Measurements from ENCODE around the gene RASSF1.
"Not testable (repeated sequence)": the region's sequence is repeated elsewhere in the genome, so short reads cannot be mapped to it uniquely, and the experiment has no call there.

The RASSF1 gene

GRCh38 chr3:50318615-50319014, 22.0 kb downstream of the RASSF1 start:
- DNase-seq (ENCODE audit: low read depth, low spot score), result no peak
- no peak overlapping the region for H3K4me3 ChIP-seq (ENCODE audit: low read length)
- H3K36me3 ChIP-seq (ENCODE audit: control insufficient read depth, insufficient read depth, low read length), result peaks cover 27% of the 10 kb centered on the region
- peaks cover 5% of the 10 kb centered on the region; the same call in 1 of the 2 replicates for H3K4me1 ChIP-seq (ENCODE audit: control insufficient read depth, insufficient read depth, low read length)
- WGBS (ENCODE audit: insufficient coverage, insufficient read length), result no CpG with 5 or more reads among the region's 10 CpGs
- H3K9me3 ChIP-seq (ENCODE audit: control insufficient read depth, insufficient read depth, low read length), result no peaks in the 10 kb centered on the region
- H3K27me3 ChIP-seq (ENCODE audit: control insufficient read depth, insufficient read depth, low read length), result no peaks in the 10 kb centered on the region
- no peak overlapping the region for H3K27ac ChIP-seq (ENCODE audit: low read length)

- Histone ChIP-seq H3K27me3 (ENCODE audit: control insufficient read depth, insufficient read depth, low read length) (no peaks in the 10 kb centered on the region), H3K9me3 (ENCODE audit: control insufficient read depth, insufficient read depth, low read length) (no peaks in the 10 kb centered on the region), H3K4me1 (ENCODE audit: control insufficient read depth, insufficient read depth, low read length) (peaks cover 5% of the 10 kb centered on the region; the same call in 1 of the 2 replicates), H3K36me3 (ENCODE audit: control insufficient read depth, insufficient read depth, low read length) (peaks cover 27% of the 10 kb centered on the region), H3K4me3 (ENCODE audit: low read length) (no peak overlapping the region), H3K27ac (ENCODE audit: low read length) (no peak overlapping the region)
- WGBS (ENCODE audit: insufficient coverage, insufficient read length), result no CpG with 5 or more reads among the region's 11 CpGs
- no peak for DNase-seq (ENCODE audit: low read depth, low spot score)
Measured at GRCh38 chr3:50318163-50318562, 22.5 kb downstream of the RASSF1 start.

GRCh38 chr3:50317300-50317699, 23.3 kb downstream of the RASSF1 start:
- Histone ChIP-seq H3K4me3 (ENCODE audit: low read length) (no peak overlapping the region), H3K9me3 (ENCODE audit: control insufficient read depth, insufficient read depth, low read length) (no peaks in the 10 kb centered on the region), H3K27me3 (ENCODE audit: control insufficient read depth, insufficient read depth, low read length) (no peaks in the 10 kb centered on the region), H3K36me3 (ENCODE audit: control insufficient read depth, insufficient read depth, low read length) (peaks cover 27% of the 10 kb centered on the region), H3K4me1 (ENCODE audit: control insufficient read depth, insufficient read depth, low read length) (peaks cover 5% of the 10 kb centered on the region; the same call in 1 of the 2 replicates), H3K27ac (ENCODE audit: low read length) (no peak overlapping the region)
- DNase-seq (ENCODE audit: low read depth, low spot score), result no peak
- no CpG with 5 or more reads among the region's 6 CpGs for WGBS (ENCODE audit: insufficient coverage, insufficient read length)

GRCh38 chr3:50316657-50317242, 23.9 kb downstream of the RASSF1 start:
- no CpG with 5 or more reads among the region's 9 CpGs for WGBS (ENCODE audit: insufficient coverage, insufficient read length)
- Histone ChIP-seq H3K27ac (ENCODE audit: low read length) (no peak overlapping the region), H3K36me3 (ENCODE audit: control insufficient read depth, insufficient read depth, low read length) (peaks cover 27% of the 10 kb centered on the region), H3K4me1 (ENCODE audit: control insufficient read depth, insufficient read depth, low read length) (peaks cover 5% of the 10 kb centered on the region; the same call in 1 of the 2 replicates), H3K27me3 (ENCODE audit: control insufficient read depth, insufficient read depth, low read length) (no peaks in the 10 kb centered on the region), H3K4me3 (ENCODE audit: low read length) (no peak overlapping the region), H3K9me3 (ENCODE audit: control insufficient read depth, insufficient read depth, low read length) (no peaks in the 10 kb centered on the region)
- DNase-seq (ENCODE audit: low read depth, low spot score), result no peak

GRCh38 chr3:50314816-50315215, 25.8 kb downstream of the RASSF1 start:
- no CpG with 5 or more reads among the region's 4 CpGs for WGBS (ENCODE audit: insufficient coverage, insufficient read length)

GRCh38 chr3:50314342-50314741, 26.3 kb downstream of the RASSF1 start:
- Histone ChIP-seq H3K36me3 (ENCODE audit: control insufficient read depth, insufficient read depth, low read length) (peaks cover 24% of the 10 kb centered on the region), H3K4me1 (ENCODE audit: control insufficient read depth, insufficient read depth, low read length) (no peaks in the 10 kb centered on the region), H3K27ac (ENCODE audit: low read length) (no peak overlapping the region), H3K9me3 (ENCODE audit: control insufficient read depth, insufficient read depth, low read length) (no peaks in the 10 kb centered on the region), H3K27me3 (ENCODE audit: control insufficient read depth, insufficient read depth, low read length) (no peaks in the 10 kb centered on the region), H3K4me3 (ENCODE audit: low read length) (no peak overlapping the region)
- DNase-seq (ENCODE audit: low read depth, low spot score), result no peak
- WGBS (ENCODE audit: insufficient coverage, insufficient read length), result no CpG with 5 or more reads among the region's 3 CpGs

More at GRCh38 chr3:50314816-50315215, 25.8 kb downstream of the RASSF1 start:
- Histone ChIP-seq H3K4me3 (ENCODE audit: low read length) (no peak overlapping the region), H3K27ac (ENCODE audit: low read length) (no peak overlapping the region), H3K4me1 (ENCODE audit: control insufficient read depth, insufficient read depth, low read length) (peaks cover under 1% of the 10 kb centered on the region; the same call in 1 of the 2 replicates), H3K27me3 (ENCODE audit: control insufficient read depth, insufficient read depth, low read length) (no peaks in the 10 kb centered on the region), H3K36me3 (ENCODE audit: control insufficient read depth, insufficient read depth, low read length) (peaks cover 27% of the 10 kb centered on the region), H3K9me3 (ENCODE audit: control insufficient read depth, insufficient read depth, low read length) (no peaks in the 10 kb centered on the region)
- no peak for DNase-seq (ENCODE audit: low read depth, low spot score)

GRCh38 chr3:50312041-50312440, 28.6 kb downstream of the RASSF1 start:
- no CpG with 5 or more reads among the region's 32 CpGs for WGBS (ENCODE audit: insufficient coverage, insufficient read length)
- not testable (repeated sequence) for H3K27me3 ChIP-seq (ENCODE audit: control insufficient read depth, insufficient read depth, low read length); H3K27ac ChIP-seq (ENCODE audit: low read length); H3K9me3 ChIP-seq (ENCODE audit: control insufficient read depth, insufficient read depth, low read length); H3K36me3 ChIP-seq (ENCODE audit: control insufficient read depth, insufficient read depth, low read length); DNase-seq (ENCODE audit: low read depth, low spot score); H3K4me3 ChIP-seq (ENCODE audit: low read length); H3K4me1 ChIP-seq (ENCODE audit: control insufficient read depth, insufficient read depth, low read length)

GRCh38 chr3:50304601-50305000, 36.0 kb downstream of the RASSF1 start:
- H3K27me3 ChIP-seq (ENCODE audit: control insufficient read depth, insufficient read depth, low read length), result no peaks in the 10 kb centered on the region
- no peaks in the 10 kb centered on the region for H3K4me1 ChIP-seq (ENCODE audit: control insufficient read depth, insufficient read depth, low read length)
- no peaks in the 10 kb centered on the region for H3K36me3 ChIP-seq (ENCODE audit: control insufficient read depth, insufficient read depth, low read length)
- H3K9me3 ChIP-seq (ENCODE audit: control insufficient read depth, insufficient read depth, low read length), result no peaks in the 10 kb centered on the region
- no peak overlapping the region for H3K27ac ChIP-seq (ENCODE audit: low read length)
- no peak overlapping the region for H3K4me3 ChIP-seq (ENCODE audit: low read length)
- no peak for DNase-seq (ENCODE audit: low read depth, low spot score)

GRCh38 chr3:50303013-50303815, 37.4 kb downstream of the RASSF1 start, which contains the start of gene HYAL1:
Gene HYAL1 (minus strand): TSS chr3:50303574. CDS start chr3:50302956, 618 bp downstream.
- H3K27me3 ChIP-seq (ENCODE audit: control insufficient read depth, insufficient read depth, low read length), result no peaks in the 10 kb centered on the region
- no peaks in the 10 kb centered on the region for H3K36me3 ChIP-seq (ENCODE audit: control insufficient read depth, insufficient read depth, low read length)
- no peaks in the 10 kb centered on the region for H3K4me1 ChIP-seq (ENCODE audit: control insufficient read depth, insufficient read depth, low read length)
- H3K4me3 ChIP-seq (ENCODE audit: low read length), result no peak within 1 kb of the TSS
- no peak for DNase-seq (ENCODE audit: low read depth, low spot score)
- no CpG with 5 or more reads among the region's 14 CpGs for WGBS (ENCODE audit: insufficient coverage, insufficient read length)
- no peaks in the 10 kb centered on the region for H3K9me3 ChIP-seq (ENCODE audit: control insufficient read depth, insufficient read depth, low read length)
- H3K27ac ChIP-seq (ENCODE audit: low read length), result no peak within 1 kb of the TSS

GRCh38 chr3:50302095-50303012, 38.3 kb downstream of the RASSF1 start:
- no peaks in the 10 kb centered on the region for H3K9me3 ChIP-seq (ENCODE audit: control insufficient read depth, insufficient read depth, low read length)
- no peak overlapping the region for H3K27ac ChIP-seq (ENCODE audit: low read length)
- no peaks in the 10 kb centered on the region for H3K4me1 ChIP-seq (ENCODE audit: control insufficient read depth, insufficient read depth, low read length)
- no peaks in the 10 kb centered on the region for H3K36me3 ChIP-seq (ENCODE audit: control insufficient read depth, insufficient read depth, low read length)
- no peak overlapping the region for H3K4me3 ChIP-seq (ENCODE audit: low read length)
- H3K27me3 ChIP-seq (ENCODE audit: control insufficient read depth, insufficient read depth, low read length), result no peaks in the 10 kb centered on the region
- DNase-seq (ENCODE audit: low read depth, low spot score), result no peak
- WGBS (ENCODE audit: insufficient coverage, insufficient read length), result no CpG with 5 or more reads among the region's 32 CpGs

Data from iPS DF 6.9 (cell line).